B cell (primary cell): ENCODE results near the gene COLGALT1. TPM values are rescaled to one million over a fixed set of nuclear protein-coding genes. Genes with fewer than 3 reads are reported as not detected.
A peak's percentile ranks its signal among the peaks of the same experiment; 100 is the strongest.

Source experiments
- ATAC-seq: fragments of 200-7000 bp; cut with Tn5 transposase; one replicate; pipeline ENCODE4 v1.10.0; 2021; ENCODE audit warnings: low read depth, mild to moderate bottlenecking, moderate number of reproducible peaks, moderate library complexity
- CTCF ChIA-PET: fragments of 350-600 bp; sonication (Branson Sonifier 250); formaldehyde crosslinking; loops from one replicate; lab custom pipeline; 2021; ENCODE audit warnings: antibody characterized with exemption, inconsistent platforms; lab: Charles Lee
- POLR2A ChIA-PET: fragments of 350-600 bp; sonication (Branson Sonifier 250); formaldehyde crosslinking; loops from one replicate; lab custom pipeline; 2021; ENCODE audit warnings: antibody characterized with exemption; lab: Charles Lee
- DNase-seq: peaks from one replicate; pipeline ENCODE4 v3.0.0; 2013
- H2AFZ ChIP-seq: 2 replicates; pipeline ENCODE4 v1.6.1; 2012; ENCODE audit warnings: mild to moderate bottlenecking, low read depth, low read length; ENCODE audit not compliant: insufficient read depth, poor library complexity, severe bottlenecking
- H3K27ac ChIP-seq, 2 donors: 1 replicate in 1 of 2; 2 replicates in 1 of 2; pipeline ENCODE4 v1.5.1; 2012 to 2013; ENCODE audit warnings: low read length in 2 of 2, mild to moderate bottlenecking in 2 of 2, moderate library complexity in 1 of 2
- H3K27me3 ChIP-seq, 4 experiments: fragments of 200-600 bp in 1 of 4; sonication (generic) in 1 of 4; replicated peaks in 1 of 4; 1 replicate in 2 of 4; 2 replicates in 2 of 4; pipeline versions ENCODE4 v1.6.1 to v1.7.0; 2013 to 2016; ENCODE audit warnings: low read length in 3 of 4, mild to moderate bottlenecking in 2 of 4, mixed read lengths in 1 of 4, moderate library complexity in 1 of 4; ENCODE audit not compliant: insufficient read depth in 4 of 4, control insufficient read depth in 3 of 4; ENCODE audit errors: control extremely low read depth in 1 of 4
- H3K36me3 ChIP-seq, 2 experiments: replicated peaks in 1 of 2; 1 replicate in 1 of 2; 2 replicates in 1 of 2; pipeline versions ENCODE4 v1.6.1 to v1.7.1; 2013; ENCODE audit warnings: low read length in 1 of 2; ENCODE audit not compliant: insufficient read depth in 2 of 2, control insufficient read depth in 1 of 2; ENCODE audit errors: control extremely low read depth in 1 of 2, extremely low read depth in 1 of 2
- H3K4me1 ChIP-seq, 2 donors: fragments of 200-600 bp in 1 of 2; sonication (generic) in 1 of 2; 1 replicate in 1 of 2; 2 replicates in 1 of 2; pipeline versions ENCODE4 v1.5.1 to v1.6.1; 2013 to 2017; ENCODE audit warnings: low read length in 2 of 2; ENCODE audit not compliant: control insufficient read depth in 2 of 2, insufficient read depth in 2 of 2
- H3K4me2 ChIP-seq: replicated peaks from 2 replicates; pipeline ENCODE3; 2012; ENCODE audit warnings: mild to moderate bottlenecking, low read depth, low read length; ENCODE audit not compliant: poor library complexity, severe bottlenecking
- H3K4me3 ChIP-seq, 5 experiments: fragments of 200-600 bp in 1 of 5; sonication (generic) in 1 of 5; 1 replicate in 3 of 5; 2 replicates in 2 of 5; pipeline versions ENCODE4 v1.5.1 to v1.7.0; 2011 to 2016; ENCODE audit warnings: low read length in 4 of 5, mild to moderate bottlenecking in 4 of 5, low read depth in 2 of 5, control low read depth in 1 of 5, moderate library complexity in 1 of 5; ENCODE audit not compliant: insufficient read depth in 1 of 5; ENCODE audit errors: control extremely low read depth in 1 of 5, extremely low read depth in 1 of 5
- H3K79me2 ChIP-seq: fragments of 200-600 bp; sonication (generic); one replicate; pipeline ENCODE4 v1.6.0; 2016; ENCODE audit warnings: low read length; ENCODE audit not compliant: control insufficient read depth, insufficient read depth
- H3K9ac ChIP-seq: fragments of 200-600 bp; sonication (generic); 2 replicates; pipeline ENCODE4 v1.6.1; 2017; ENCODE audit warnings: mild to moderate bottlenecking, low read length, moderate library complexity
- H3K9me3 ChIP-seq, 3 donors: one replicate each; pipeline versions ENCODE4 v1.6.1 to v1.7.1; 2013; ENCODE audit warnings: low read length in 2 of 3; ENCODE audit not compliant: control insufficient read depth in 2 of 3, insufficient read depth in 1 of 3; ENCODE audit errors: control extremely low read depth in 1 of 3
- H4K20me1 ChIP-seq: 2 replicates; pipeline ENCODE4 v1.6.0; 2012; ENCODE audit warnings: mild to moderate bottlenecking, low read length; ENCODE audit not compliant: insufficient read depth, control insufficient read depth, poor library complexity, severe bottlenecking
- H3K27ac Mint-ChIP-seq: one replicate; pipeline ENCODE4 v1.8.0; 2021; ENCODE audit warnings: mixed read lengths
- H3K27me3 Mint-ChIP-seq: one replicate; pipeline ENCODE4 v1.8.0; 2021; ENCODE audit warnings: mixed read lengths
- H3K4me1 Mint-ChIP-seq: one replicate; pipeline ENCODE4 v1.8.0; 2021; ENCODE audit warnings: mixed read lengths
- H3K4me3 Mint-ChIP-seq: one replicate; pipeline ENCODE4 v1.8.0; 2021; ENCODE audit warnings: mixed read lengths
- H3K9me3 Mint-ChIP-seq: one replicate; pipeline ENCODE4 v1.8.0; 2022; ENCODE audit warnings: mixed read lengths; ENCODE audit not compliant: insufficient read depth
- EZH2 ChIP-seq: IDR thresholded peaks from 2 replicates; pipeline ENCODE4 v1.6.1; 2012; ENCODE audit warnings: borderline replicate concordance, low read depth, mild to moderate bottlenecking, moderate library complexity, low read length; ENCODE audit not compliant: insufficient read depth, poor library complexity, severe bottlenecking
- WGBS: methylation state at CpG from one replicate; pipeline ENCODE4 v1.1.5; 2013; ENCODE audit warnings: missing lambda C conversion rate; ENCODE audit not compliant: insufficient coverage; 5-methylcytosine and 5-hydroxymethylcytosine counted together
- intact Hi-C: fragments of 100-400 bp; cut with micrococcal nuclease; formaldehyde crosslinking; loops from one replicate; pipeline ENCODE4 v1.10.0; 2022
- polyA plus RNA-seq: library from polyadenylated mRNA; depleted of rRNA; stranded (reverse); fragments of >200 nt; gene quantifications from 2 replicates; pipeline ENCODE4 v1.2.3, GENCODE V29; 2012
- total RNA-seq, 2 donors: library from RNA; stranded (reverse); fragments of 120-200 nt in 1 of 2; gene quantifications; 1 replicate in 1 of 2; 2 replicates in 1 of 2; pipeline versions ENCODE4 v1.2.3 to v1.2.4, GENCODE V29; 2013 to 2022
- TF ChIP-seq, protein P1 (sequence below): fragments of 200-600 bp; IDR thresholded peaks from one replicate; pipeline ENCODE4 v1.8.0; 2022; ENCODE audit warnings: antibody characterized with exemption, mild to moderate bottlenecking

The COLGALT1 gene
- total and polyA plus RNA-seq, 2 donors (not counting 1 experiment from before 2014, with no cell fraction given), result 108 to 126 TPM

DNA sequence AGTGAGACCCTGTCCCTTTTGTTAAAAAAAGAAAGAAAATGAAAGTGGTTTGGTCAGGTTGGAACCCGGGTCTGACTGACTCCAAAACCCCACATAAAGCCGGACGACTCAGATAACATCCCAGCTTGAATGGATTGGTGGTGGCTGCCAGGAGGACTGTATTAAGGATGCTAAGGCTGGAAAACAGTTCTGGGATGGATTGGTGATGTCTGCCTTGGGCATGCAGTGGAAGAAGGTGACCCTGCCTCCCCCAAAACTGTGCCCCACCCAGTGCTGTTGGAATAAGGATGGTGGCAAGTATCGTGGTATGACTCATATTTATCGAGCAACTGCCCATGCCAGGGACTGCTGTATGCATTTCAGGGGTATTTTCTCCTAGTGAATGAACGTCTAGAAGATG lies 18.5 kb upstream of the COLGALT1 start:
- H3K79me2 ChIP-seq, result peaks cover 51% of the 10 kb centered on the region
- no peak overlapping the region for H3K4me2 ChIP-seq
- H4K20me1 ChIP-seq, result peaks cover 94% of the 10 kb centered on the region
- peaks cover 1 to 78% of the 10 kb centered on the region in 2 experiments for H3K36me3 ChIP-seq
- Mint-ChIP-seq H3K9me3 (no peaks in the 10 kb centered on the region), H3K4me1 (peaks cover 42% of the 10 kb centered on the region), H3K27ac (peak overlapping the region; percentile 65), H3K4me3 (peak overlapping the region; percentile 13), H3K27me3 (no peaks in the 10 kb centered on the region)
- 92% methylated on average over 2 of the region's 6 CpGs for WGBS
- peaks cover 29 to 43% of the 10 kb centered on the region in 2 donors for H3K4me1 ChIP-seq
- DNase-seq (no peak), ATAC-seq (no peak)
- no peak overlapping the region for H2AFZ ChIP-seq
- H3K27me3 ChIP-seq, result no peaks in the 10 kb centered on the region
- CTCF ChIA-PET, result interaction anchor here (0.9 to 2.8 kb wide), 2 partner anchors 7 to 49 kb away, joined by 3 to 13 read pairs; no protein-coding TSS in a partner anchor
- H3K27ac ChIP-seq, result peak overlapping the region in 1 of 2 donors; percentile 43
- TF ChIP-seq, protein P1, sequence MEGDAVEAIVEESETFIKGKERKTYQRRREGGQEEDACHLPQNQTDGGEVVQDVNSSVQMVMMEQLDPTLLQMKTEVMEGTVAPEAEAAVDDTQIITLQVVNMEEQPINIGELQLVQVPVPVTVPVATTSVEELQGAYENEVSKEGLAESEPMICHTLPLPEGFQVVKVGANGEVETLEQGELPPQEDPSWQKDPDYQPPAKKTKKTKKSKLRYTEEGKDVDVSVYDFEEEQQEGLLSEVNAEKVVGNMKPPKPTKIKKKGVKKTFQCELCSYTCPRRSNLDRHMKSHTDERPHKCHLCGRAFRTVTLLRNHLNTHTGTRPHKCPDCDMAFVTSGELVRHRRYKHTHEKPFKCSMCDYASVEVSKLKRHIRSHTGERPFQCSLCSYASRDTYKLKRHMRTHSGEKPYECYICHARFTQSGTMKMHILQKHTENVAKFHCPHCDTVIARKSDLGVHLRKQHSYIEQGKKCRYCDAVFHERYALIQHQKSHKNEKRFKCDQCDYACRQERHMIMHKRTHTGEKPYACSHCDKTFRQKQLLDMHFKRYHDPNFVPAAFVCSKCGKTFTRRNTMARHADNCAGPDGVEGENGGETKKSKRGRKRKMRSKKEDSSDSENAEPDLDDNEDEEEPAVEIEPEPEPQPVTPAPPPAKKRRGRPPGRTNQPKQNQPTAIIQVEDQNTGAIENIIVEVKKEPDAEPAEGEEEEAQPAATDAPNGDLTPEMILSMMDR, result no peak
- no peak for TF ChIP-seq EZH2
- H3K4me3 ChIP-seq, result no peak overlapping the region
- peaks cover 0 to 17% (median 0%) of the 10 kb centered on the region in 3 donors for H3K9me3 ChIP-seq
- no peak overlapping the region for H3K9ac ChIP-seq
- intact Hi-C loops, result no loop called here
- POLR2A ChIA-PET, result interaction anchor here (0.5 to 4.0 kb wide), 4 partner anchors 8 to 17 kb away, joined by 3 to 29 read pairs (median 4); no protein-coding TSS in a partner anchor

DNA sequence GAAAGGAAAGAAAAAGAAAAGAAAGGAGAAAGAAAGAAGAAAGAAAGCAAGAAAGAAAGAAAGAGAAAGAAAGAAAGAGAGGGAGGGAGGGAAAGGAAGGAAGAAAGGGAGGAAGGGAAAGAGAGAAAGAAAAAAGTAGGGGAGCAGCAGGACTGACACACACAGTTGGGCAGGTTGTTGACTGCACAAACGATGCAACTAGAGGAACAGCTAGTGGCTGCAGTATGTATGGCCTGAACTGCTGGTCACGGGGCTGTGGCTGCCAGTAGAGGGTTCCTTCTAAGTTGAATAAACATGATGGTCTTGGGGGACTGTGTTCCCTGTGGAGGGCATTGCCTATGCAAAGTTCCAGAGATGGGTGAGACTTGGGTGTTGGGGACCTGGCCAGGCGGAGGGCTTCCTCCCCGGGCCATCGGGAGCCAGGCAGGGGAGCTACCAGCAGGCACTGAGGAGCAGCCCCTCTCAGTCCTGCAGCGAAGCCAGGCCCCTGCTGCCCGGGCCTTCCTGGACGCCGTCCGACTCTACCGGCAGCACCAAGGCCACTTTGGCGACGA lies 16.7 kb upstream of the COLGALT1 start:
- peak overlapping the region; percentile 87 for H3K4me2 ChIP-seq
- H2AFZ ChIP-seq, result no peak overlapping the region
- H3K4me1 Mint-ChIP-seq, result peaks cover 51% of the 10 kb centered on the region
- H3K79me2 ChIP-seq, result peaks cover 48% of the 10 kb centered on the region
- no peaks in the 10 kb centered on the region for H3K27me3 ChIP-seq
- peaks cover 26 to 46% of the 10 kb centered on the region in 2 donors for H3K4me1 ChIP-seq
- peaks cover 94% of the 10 kb centered on the region for H4K20me1 ChIP-seq
- peaks cover 1 to 78% of the 10 kb centered on the region in 2 experiments for H3K36me3 ChIP-seq
- H3K27ac ChIP-seq, result peak overlapping the region; percentile 54 to 59
- ChIA-PET CTCF (interaction anchor here (0.8 to 2.8 kb wide), 10 partner anchors 9 to 65 kb away, joined by 3 to 13 read pairs (median 5); partner anchors contain the start of gene PGLS), POLR2A (interaction anchor here (0.5 to 4.0 kb wide), 9 partner anchors 9 to 64 kb away, joined by 3 to 29 read pairs (median 5); partner anchors contain the start of gene PGLS)
- H3K4me3 ChIP-seq, result peak overlapping the region in 4 of 5 experiments; percentile 14 to 53 (median 40)
- TF ChIP-seq, protein P1, result peak; percentile 22
- TF ChIP-seq EZH2, result no peak
- no peaks in the 10 kb centered on the region for H3K9me3 Mint-ChIP-seq
- H3K27ac Mint-ChIP-seq, result peak overlapping the region; percentile 92
- H3K9ac ChIP-seq, result peak overlapping the region; percentile 53
- H3K4me3 Mint-ChIP-seq, result peak overlapping the region; percentile 93
- DNase-seq (peak; percentile 62), ATAC-seq (peak; percentile 9)
- intact Hi-C loops, result loop anchor here (1.0 kb wide), 5 partner anchors 11 to 68 kb away; partner anchors contain the start of genes COLGALT1 and SLC27A1
- H3K27me3 Mint-ChIP-seq, result no peaks in the 10 kb centered on the region
- peaks cover 0 to 17% (median 0%) of the 10 kb centered on the region in 3 donors for H3K9me3 ChIP-seq
- WGBS, result 22% methylated on average over 13 of the region's 13 CpGs
